OCI-LY1 (cell line): ENCODE measurements around the gene C11orf52.

ENCODE experiments used
- EZH2 ChIP-seq: fragments of 200-600 bp; sonication (generic), shearing (Covaris generic); IDR thresholded peaks from 2 replicates; pipeline ENCODE4 v1.8.0; 2017; ENCODE audit warnings: borderline replicate concordance, mixed run types, mild to moderate bottlenecking, antibody characterized with exemption, low read length, moderate library complexity, mixed read lengths
- TF ChIP-seq, protein P1 (sequence below): fragments of 200-600 bp; sonication (generic), shearing (Covaris generic); IDR thresholded peaks from 2 replicates; pipeline ENCODE4 v1.5.1; 2017; ENCODE audit warnings: mild to moderate bottlenecking, antibody characterized with exemption, low read length, moderate library complexity, mixed read lengths

DNA sequence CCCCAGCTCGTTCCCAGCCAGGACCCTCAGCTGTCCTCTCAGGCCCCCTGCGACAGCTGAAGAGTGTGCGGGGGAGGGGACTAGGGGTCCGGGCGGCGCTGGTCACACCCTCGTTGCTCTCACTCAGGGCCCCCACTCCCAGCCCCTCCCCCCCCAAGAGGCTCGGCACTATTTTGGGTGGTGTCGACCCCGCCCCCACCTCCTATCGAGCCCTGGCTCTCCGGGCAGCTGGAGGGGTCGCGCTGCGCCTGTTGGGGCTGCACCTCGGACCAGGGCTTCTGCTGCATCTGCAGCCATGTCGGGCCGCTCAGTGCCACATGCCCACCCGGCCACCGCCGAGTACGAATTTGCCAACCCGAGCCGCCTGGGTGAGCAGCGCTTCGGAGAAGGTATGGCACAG lies 6.2 kb upstream of the C11orf52 start, which contains the start of gene HSPB2:
- TF ChIP-seq, protein P1, sequence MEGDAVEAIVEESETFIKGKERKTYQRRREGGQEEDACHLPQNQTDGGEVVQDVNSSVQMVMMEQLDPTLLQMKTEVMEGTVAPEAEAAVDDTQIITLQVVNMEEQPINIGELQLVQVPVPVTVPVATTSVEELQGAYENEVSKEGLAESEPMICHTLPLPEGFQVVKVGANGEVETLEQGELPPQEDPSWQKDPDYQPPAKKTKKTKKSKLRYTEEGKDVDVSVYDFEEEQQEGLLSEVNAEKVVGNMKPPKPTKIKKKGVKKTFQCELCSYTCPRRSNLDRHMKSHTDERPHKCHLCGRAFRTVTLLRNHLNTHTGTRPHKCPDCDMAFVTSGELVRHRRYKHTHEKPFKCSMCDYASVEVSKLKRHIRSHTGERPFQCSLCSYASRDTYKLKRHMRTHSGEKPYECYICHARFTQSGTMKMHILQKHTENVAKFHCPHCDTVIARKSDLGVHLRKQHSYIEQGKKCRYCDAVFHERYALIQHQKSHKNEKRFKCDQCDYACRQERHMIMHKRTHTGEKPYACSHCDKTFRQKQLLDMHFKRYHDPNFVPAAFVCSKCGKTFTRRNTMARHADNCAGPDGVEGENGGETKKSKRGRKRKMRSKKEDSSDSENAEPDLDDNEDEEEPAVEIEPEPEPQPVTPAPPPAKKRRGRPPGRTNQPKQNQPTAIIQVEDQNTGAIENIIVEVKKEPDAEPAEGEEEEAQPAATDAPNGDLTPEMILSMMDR, result no peak
- no peak for TF ChIP-seq EZH2
